GM19193 (cell line): ENCODE results near the gene MRPL3.

ENCODE experiments used
- POLR2A ChIP-seq: IDR thresholded peaks from 4 replicates; pipeline ENCODE4 v1.6.1; 2011; ENCODE audit not compliant: insufficient read depth, insufficient read length; ENCODE audit errors: extremely low read depth

MRPL3 gene

DNA sequence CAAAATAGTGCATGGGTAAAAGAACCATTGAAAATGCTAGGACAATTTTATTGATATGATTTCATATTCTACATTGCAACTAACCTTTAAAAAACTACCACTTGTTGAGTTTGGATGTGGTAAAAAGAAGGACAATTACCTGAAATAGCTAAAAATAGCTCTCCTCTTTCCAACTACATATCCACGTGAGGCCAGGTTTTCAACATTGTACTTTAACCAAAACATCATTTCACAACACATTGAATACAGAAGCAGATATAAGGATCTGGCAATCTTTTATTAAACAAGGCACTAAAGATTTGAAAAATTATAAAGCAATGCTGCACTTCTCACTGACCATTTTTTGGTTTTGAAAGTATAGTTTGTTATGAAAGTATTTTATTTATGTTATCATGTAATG, 28.1 kb upstream of the MRPL3 start:
- TF ChIP-seq POLR2A: no peak

DNA sequence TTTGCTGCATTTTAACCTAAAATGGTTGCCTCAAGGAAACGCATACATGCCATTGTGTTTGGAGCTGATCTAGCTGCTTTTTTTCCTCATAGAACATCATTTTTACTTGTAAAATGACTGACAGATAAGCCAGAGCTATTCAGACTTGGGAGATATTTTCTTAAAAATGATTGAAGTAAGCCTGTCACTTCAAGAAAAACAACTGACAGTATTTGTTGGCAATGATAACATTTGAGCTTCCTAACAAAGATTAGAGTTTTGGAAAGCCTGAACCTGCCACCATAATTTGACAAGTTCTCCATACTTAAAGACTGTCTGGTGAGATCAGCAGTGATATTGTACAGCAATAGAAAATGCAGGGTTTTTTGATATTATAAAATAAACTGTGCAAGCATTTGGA, 27.6 kb upstream of the MRPL3 start:
- TF ChIP-seq POLR2A: no peak

DNA sequence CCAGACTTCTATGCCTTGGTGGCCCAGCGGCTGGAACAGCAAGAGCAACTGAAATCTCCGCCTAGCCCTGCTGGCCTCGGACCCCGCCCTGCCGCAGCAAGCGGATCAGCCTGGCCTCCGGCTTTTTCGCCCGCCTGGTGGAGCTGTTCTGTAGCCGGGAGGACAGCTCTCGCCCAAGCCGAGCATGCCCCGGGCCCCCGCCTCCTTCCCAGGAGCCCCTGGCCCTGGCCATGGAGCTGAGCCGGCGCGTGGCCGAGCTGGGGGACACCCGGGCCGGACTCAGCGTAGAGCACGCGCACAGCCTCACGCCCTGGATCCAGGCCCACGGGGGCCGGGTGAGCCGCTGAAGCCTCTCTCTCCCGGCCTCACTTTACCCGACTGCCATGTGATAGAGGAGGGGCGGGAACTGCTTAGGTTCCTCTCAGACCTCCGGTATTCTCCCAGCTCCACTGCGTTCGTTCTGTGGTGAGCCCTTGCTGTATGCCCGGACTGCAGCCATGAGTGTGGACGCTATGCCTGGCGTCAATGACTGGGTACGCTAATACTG, 24.1 kb upstream of the MRPL3 start:
- no peak for TF ChIP-seq POLR2A

DNA sequence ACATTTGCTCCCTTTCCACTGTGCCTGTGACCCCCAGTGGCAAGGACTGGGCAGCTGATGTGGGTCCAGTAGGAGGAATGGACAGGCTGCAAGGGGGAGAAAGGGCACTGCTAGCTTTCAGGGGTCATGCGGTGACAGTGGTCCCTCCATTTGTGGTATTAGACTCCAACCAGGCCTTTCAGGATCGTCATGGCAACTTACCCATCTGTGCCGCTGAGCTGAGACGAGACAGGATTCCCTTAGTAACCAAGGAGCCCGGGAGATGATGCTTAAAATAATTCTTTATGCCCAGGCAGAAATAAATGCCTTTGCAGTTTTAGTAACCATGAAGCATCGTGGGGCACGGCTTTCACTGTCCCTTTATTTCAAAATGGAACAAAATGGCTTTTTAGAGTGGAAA, 15.9 kb upstream of the MRPL3 start:
- TF ChIP-seq POLR2A: no peak

DNA sequence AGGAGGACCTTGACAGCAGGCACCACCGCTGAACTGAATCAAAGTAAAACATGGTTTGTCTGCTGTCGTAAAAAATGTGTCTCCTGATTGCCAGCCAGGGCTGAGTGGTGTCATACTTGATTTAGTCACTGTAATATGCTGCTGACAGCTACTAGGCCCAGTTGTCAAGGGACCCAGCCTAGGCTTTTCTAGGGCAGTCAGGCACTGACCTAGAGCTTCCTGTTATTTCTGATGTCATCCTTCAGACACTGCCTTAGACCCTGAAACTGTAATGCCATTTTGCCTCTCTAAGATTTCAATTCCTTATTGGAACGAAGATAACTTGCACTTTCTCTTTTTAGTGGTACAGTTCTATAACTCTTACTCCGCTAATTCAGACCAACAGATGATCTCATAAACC, 2.6 kb upstream of the MRPL3 start:
- no peak for TF ChIP-seq POLR2A

DNA sequence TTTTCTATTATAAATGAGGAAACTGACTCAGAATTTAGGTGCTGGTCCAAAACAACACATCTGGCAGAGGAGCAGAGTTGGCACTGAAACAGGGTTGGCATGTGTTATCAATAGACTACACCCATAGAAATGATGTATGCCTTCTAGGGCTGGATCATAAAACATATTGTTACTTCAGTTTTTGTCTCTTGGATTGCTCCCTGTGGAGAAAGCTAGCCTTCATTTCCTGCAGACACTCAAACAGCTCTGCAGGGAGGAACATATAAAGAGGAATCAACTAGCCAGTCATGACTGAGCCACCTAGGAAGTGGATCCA, 507 bp upstream of the MRPL3 start:
- TF ChIP-seq POLR2A: no peak

DNA sequence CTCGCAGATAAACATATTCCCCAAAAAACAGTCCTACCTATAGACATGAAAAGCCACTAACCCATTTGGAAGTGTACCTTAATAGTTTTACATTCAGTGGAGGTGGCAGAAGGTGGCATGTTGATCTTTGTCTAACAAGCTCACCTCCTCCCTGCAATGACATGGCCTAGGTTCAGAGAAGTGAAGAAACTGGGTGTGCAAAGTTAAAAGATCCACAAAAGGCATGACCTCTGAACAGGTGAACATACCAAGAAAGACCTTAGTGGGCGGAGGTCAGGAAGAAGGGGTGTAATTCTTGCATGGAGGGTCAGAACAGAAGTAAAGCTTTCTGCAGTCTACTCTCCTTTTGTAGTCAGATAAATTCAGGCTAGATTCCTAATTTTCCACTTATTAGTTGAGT, 822 bp downstream of the MRPL3 start:
- TF ChIP-seq POLR2A: no peak

DNA sequence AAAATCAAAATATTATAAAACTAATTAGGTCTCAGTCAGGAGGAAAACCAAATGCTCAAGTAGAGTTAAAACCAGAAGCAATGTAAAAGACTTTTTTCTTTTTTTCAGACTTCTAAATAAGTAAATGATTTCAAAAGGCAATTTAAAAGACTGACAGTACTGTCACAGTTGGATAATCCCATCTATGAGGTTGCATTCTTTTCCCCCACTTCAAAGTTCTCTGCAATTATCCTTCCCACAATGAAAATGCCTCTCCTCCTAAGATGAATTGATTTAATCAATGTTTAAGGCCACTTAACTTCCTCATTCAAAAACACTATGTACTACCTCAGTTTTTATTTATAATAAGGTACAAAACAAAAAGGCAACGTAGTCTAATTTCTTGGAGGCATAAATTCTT, 8.1 kb downstream of the MRPL3 start:
- TF ChIP-seq POLR2A: no peak

DNA sequence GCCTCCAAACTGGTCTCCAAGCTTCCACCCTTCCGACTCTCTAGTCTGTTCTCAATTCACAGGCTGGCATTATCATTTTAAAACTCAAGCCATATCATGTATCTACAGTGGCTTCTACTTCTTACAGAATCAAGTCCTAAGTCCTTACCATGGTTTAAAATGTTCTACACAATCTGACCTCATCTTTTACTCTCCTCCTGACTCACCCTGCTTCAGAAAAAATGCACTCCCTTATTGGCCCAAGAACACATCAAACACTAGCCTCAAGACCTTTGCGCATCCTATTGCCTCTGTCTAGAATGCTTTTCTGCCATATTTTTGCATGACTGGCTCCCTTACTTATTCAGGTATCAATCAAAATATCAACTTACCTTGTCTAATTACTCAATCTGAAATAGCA, 11.0 kb downstream of the MRPL3 start:
- TF ChIP-seq POLR2A: no peak

DNA sequence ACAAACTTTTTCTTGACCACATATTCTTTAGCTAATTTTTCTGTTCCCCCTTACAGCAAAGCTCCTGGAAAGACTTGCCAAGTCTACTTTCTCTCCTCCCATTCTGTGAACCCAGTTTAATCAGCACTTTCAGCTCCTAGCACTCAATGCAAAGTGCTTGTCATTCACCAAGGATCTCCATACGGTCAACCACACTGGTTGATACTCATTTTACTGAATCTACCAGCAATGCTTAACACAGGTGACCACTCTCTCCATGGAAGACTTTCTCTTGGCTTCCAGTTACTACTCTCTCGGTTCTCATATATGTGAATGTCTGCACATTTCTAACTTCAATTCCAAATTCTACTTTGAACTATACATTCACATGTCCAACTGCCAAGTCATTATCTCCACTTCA, 11.7 kb downstream of the MRPL3 start:
- no peak for TF ChIP-seq POLR2A

DNA sequence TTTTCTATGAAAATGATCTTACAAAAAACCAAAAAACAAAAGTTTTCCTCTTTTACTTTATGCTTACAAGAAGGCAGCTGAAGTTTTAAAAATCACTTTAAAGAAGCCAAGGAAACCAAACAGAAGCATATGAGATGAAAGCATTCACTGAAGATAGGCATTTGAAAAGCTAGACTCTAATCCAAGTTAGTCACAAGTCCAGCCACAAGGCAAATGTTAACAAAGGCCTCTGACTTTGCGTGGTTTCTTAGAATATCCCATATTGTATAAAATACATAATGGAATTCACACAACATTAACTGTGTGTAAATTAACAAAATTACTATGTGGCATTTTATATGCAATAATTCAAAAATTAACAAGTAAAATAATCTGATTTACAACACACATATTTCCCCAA, 17.7 kb downstream of the MRPL3 start:
- TF ChIP-seq POLR2A: no peak

DNA sequence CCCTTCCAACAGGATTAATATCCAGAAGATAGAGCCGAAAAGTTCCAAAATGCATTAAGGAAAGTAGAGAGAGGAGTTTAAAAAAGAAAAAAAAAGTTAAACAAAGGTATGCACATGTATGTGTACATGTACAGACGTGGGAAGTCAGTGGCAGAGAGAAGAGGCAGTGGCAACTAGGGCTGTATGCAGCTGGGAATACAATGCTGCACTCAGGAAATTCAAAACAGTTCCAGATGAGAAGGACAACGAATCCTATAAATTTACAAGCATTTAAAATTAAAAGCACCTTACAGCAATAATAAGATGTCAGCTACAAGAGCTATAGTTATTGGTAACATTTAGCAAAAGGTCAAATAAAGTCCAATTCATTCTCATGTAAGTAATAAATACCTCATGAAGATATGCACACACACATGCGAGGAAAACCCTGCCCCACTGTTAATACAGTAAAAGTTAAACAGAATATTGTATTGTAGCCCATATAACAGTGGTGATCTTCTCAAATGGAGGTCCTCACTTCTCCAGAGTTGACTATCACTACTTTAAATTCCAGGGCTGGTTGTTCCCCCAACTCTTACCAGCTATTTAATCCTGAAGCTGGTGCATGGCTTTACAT, 18.2 kb downstream of the MRPL3 start:
- no peak for TF ChIP-seq POLR2A

DNA sequence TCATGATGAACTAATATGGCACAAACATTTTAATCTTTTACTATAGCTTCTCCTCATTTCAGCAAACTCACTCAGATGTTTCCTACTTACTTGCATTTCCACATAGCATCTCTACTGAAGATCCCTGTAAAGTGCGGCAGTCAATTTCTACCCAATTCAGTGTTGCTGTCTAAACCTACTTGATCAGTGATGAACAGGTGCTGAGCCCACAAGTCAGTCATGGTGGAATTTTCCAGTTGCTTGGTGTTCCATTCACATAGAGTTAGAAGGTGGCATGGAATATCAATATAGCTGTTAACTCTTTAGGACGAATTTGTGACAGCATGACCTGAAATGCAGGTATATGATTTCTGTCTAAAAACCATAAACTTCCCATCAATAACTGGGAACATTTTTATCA, 22.7 kb downstream of the MRPL3 start:
- TF ChIP-seq POLR2A: no peak

DNA sequence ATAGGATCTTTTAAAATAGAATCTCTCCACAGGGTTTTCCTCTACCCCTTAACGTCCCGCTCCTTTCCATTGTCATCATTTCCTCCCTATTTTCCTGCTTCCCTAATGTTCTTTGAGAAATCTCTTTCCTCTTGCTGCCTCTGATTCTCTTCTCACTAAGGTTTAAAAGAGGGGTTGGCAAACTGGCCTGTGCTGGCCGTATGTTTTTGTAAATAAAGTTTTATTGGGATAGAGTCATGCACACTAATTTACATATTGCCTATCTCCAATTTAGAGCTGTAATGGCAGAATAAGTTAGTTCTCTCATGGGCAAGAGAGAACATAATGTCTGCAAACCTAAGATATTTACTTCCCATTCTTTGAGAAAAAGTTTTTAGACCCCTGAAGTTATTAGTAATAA, 25.0 kb downstream of the MRPL3 start:
- no peak for TF ChIP-seq POLR2A

DNA sequence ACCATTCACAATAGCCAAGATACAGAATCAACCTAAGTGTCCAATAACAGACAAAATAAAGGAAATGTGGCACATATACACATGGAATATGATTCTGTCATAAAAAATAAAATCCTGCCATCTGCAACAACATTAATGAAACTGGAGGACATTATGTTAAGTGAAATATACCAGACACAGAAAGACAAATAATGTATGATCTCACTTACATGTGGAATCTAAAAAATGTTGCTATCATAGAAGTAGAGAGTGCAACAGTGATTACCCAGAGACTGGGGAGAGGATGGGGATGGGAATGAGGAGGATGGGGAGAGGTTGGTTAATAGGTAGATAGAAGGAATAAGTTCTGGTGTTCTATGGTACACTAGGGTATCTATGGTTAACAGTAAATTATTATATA, 28.7 kb downstream of the MRPL3 start:
- TF ChIP-seq POLR2A: no peak

DNA sequence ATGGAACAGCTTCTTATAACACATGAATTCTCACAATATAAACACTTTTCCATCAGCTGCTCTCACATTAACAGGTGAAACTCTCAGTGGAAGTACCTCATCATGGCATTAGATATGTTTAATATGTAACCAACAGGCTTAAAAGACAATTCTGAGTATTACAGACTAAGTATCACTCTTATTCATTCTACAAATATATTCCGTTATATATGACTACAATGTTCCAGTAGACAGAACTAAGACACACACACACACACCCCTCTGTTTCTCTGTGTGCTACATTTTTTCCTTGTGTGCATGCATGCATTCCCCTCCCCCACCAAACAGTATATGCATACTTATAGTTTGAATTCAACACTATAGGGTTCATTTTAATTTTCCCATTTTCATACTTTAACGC, 32.4 kb downstream of the MRPL3 start:
- no peak for TF ChIP-seq POLR2A

DNA sequence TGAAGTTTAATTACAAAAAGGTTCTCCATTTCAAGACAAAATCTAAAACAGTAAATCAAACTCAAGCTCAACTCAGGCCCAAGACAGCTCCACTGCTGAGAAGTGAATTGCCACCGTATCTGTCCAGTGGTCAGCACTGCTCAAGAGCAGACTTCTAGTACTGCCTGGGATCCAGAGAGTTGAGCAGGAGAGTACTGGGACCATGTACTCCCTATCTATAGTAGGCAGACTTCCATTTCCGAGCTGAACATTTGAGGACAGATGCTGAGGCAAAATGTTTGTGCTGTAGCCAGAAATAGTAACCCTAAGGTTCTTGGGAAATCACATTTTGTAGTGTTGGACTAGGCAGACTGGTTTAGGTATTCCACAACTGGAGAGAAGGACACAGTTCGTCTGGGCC, 44.1 kb downstream of the MRPL3 start:
- TF ChIP-seq POLR2A: no peak
